Upper lobe of left lung (tissue), 4 donors: Measurements from ENCODE around the gene GSTM4.
"Not testable (repeated sequence)": the region's sequence is repeated elsewhere in the genome, so short reads cannot be mapped to it uniquely, and the experiment has no call there.

Experiments
- POLR2A ChIP-seq, 4 donors: fragments of 450-650 bp; IDR thresholded peaks; one replicate each; pipeline ENCODE4 v1.5.1; 2016 to 2017; ENCODE audit warnings: antibody characterized with exemption in 4 of 4, mild to moderate bottlenecking in 2 of 4
- TF ChIP-seq, protein P1 (sequence below), 6 experiments: fragments of 450-650 bp in 4 of 6; fragments of 200-600 bp in 2 of 6; sonication (generic) in 2 of 6; IDR thresholded peaks; one replicate each; pipeline ENCODE4 v1.5.1; 2016 to 2019; ENCODE audit warnings: antibody characterized with exemption in 6 of 6

DNA sequence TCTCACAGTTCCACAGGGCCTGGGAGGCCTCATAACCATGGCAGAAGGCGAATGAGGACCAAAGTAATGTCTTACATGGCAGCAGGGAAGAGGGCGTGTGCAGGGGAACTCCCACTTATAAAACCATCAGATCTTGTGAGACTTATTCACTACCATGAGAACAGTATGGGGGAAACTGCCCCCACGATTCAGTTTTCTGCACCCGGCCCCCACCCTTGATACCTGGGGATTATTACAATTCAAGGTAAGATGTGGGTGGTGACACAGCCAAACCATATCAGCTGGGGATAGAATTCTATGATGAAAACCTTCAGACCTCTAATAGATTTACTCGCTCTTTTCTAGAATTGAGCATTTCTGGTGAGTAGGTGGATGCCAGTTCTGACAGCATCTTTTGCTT is 38.5 kb downstream of the GSTM4 start:
- TF ChIP-seq, protein P1, sequence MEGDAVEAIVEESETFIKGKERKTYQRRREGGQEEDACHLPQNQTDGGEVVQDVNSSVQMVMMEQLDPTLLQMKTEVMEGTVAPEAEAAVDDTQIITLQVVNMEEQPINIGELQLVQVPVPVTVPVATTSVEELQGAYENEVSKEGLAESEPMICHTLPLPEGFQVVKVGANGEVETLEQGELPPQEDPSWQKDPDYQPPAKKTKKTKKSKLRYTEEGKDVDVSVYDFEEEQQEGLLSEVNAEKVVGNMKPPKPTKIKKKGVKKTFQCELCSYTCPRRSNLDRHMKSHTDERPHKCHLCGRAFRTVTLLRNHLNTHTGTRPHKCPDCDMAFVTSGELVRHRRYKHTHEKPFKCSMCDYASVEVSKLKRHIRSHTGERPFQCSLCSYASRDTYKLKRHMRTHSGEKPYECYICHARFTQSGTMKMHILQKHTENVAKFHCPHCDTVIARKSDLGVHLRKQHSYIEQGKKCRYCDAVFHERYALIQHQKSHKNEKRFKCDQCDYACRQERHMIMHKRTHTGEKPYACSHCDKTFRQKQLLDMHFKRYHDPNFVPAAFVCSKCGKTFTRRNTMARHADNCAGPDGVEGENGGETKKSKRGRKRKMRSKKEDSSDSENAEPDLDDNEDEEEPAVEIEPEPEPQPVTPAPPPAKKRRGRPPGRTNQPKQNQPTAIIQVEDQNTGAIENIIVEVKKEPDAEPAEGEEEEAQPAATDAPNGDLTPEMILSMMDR (IDR thresholded peaks at IDR 0.05) = not testable (repeated sequence)
- TF ChIP-seq POLR2A (IDR thresholded peaks at IDR 0.05) = not testable (repeated sequence)
